HG03039 (cell line): ENCODE results near the gene DMGDH.

Source experiments
- ATAC-seq: cut with Tn5 transposase; IDR thresholded peaks from one replicate; pipeline ENCODE4 v1.9.1; 2021; ENCODE audit warnings: mild to moderate bottlenecking, moderate library complexity; ENCODE audit not compliant: unreplicated experiment

DMGDH gene

DNA sequence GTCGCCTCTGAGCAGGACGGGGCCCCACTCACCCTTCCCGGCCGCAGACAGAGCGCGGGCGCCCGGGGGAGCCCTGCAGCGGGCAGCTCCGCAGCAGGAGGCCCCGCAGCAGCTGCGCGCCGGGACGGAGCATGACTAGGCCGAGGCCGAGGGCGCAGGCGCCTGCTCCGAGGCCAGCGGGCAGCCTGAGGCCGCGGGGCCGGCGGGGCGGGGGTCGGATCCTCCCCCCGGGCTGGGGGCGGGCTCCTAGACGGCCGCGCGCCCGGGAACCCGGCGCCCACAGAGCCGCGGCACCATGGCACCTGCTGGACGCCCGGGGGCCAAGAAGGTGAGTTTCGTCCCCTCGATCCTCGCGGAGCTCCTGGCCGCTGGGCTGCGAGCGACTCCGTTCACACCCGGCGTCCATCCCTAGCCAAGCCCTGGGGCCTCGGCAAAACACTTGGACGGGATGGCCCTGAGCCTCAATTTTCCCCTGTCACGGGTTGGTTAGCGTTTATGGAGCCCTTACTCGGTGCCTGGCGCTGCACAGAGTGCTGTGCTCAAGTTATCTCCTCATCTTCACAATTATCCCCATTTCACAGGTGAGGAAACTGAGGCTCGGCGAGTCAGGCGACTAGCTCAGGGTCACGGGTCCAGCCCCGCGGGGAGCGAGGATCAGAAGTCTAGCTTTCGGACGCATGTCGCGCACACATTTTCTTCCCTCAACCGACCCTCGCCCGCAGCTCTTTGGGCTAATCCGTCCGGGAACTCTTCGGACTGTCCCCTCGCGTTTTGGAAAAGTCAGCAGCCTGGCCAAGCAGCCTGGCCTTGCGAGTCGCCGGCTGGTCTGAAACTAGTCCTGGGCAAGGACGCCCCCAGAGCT lies at the start of gene DMGDH, which contains the start of gene BHMT2:
DMGDH (minus strand) TSS at position 187 of the 862 bp plus-strand sequence; CDS start at position 133, 54 bp downstream.
BHMT2 (plus strand) TSS at position 280 of the 862 bp plus-strand sequence; CDS start at position 296, 16 bp downstream.
- no peak for ATAC-seq

DNA sequence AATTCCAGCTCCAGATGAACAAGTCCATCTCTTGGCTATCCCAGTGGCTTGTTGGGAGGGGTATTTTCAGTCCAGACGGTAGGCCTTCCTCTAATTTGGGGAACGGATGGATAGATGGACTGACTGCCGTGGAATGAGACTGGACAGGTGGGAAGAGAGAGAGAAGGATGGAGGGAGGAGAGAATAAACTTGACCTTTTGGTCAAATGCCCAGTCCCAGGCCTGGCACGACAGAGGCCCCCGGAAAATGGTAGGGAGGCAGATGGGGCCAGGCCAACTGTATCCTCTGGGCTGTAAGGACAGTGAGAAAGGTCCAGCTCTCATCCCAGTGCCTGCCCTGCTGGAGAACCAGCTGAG lies 43.2 kb upstream of the DMGDH start:
- ATAC-seq, result no peak

DNA sequence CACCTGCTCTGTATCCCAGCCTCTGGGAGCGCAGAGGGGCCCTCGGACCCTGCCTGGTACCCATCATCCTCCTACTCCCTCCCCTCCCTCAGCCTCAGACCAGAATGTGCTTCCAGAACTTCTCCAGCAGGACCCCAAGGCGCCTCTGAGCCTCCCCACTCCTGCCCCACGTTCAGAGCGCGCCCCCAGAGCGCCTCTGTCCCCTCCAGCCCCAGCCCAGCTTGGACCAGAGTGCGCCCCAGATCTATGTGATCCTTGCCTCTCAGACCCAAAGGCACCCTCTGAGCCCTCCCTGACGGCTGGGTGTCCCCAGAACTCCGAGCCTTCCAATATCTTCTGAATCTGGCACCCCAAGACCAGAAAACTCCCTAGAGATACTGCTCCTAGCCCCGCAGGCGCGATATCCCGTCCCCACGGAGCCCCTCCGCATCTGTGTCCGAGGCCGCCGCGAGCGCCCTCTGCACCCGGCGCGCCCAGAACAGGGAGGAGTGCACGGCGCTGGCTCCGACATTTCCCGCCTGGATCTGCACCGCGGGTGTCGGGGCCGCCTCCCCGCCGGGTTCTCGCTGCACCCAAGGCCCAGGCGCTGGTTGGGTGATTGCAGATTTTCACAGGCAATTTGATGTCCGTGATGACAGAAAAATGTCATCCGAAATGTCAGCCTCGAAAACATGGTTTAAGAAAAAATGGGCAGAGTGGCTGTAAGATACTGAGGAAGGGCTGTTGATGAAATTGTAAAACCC lies 42.7 kb upstream of the DMGDH start:
- ATAC-seq, result no peak

DNA sequence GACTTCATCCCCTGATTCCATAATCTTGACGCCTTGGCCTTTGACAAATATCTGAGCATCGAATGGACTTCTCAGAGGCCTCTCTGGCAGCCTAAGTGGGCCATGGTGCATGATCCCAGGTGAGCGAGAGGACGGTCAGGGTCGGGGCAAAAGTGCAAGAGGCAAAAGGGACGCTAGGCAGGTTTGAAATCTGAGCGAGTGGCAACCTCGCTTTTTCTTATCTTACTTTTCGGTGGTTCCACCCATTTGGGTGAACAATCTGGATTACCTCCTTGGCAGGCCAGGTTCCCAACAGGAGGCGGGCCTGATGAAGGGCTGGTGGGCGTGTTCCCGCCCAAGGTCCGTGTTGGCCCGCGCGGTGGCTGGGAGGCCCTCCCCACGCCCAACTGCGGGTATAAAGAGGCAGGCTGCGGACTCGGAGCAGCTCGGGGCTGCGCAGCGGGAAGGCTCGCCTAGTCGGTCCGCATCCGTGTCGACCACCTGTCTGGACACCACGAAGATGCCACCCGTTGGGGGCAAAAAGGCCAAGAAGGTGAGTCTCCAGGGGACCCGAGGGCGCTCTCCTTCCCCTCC lies 42.0 kb upstream of the DMGDH start, which contains the start of gene BHMT:
BHMT (plus strand) TSS at position 423 of the 573 bp plus-strand sequence; CDS start at position 500, 77 bp downstream.
- no peak for ATAC-seq

DNA sequence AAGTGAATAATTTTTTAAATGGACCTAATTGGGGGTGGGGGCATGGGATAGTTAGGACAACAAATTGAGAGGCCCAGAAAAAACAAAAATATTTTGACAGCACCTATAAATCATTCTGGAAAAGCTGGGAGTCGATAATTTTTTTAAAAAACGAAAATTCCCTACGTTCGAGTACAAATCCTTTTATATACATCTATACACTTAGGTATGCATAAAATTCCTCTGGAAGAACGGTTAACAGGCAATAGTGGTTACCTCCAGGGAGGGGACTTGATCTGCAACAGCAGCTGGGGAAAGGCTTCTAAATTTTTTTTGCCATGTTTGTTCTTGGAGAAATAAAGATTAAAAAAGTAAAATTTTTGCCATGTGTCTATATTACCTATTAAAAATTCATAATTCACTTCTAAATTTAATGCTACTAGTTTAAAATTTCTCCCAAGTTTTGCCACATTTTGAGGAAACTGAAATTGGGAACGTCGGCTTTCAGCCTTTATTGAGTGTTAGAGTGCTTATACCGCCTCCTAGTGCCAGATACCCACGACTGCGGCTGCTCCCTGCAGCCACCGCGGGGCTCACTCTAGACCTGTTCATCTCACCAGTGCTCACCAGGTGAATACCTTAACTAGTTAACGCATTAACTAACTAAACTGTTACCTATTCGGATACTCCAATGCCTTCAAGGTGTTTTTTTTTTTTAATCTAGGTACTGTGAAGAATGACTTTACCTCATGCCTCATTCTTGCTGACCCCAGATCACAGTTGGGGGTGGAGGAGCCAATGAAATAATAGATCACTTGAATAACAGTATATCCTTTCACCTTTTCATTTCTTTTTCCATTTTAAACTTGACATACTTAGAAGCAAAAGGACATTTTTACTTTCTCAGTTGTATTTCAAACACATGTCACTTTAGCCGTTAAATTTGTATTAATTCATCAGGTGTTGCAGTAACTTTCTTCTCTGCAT lies 40.3 kb upstream of the DMGDH start:
- no peak for ATAC-seq

DNA sequence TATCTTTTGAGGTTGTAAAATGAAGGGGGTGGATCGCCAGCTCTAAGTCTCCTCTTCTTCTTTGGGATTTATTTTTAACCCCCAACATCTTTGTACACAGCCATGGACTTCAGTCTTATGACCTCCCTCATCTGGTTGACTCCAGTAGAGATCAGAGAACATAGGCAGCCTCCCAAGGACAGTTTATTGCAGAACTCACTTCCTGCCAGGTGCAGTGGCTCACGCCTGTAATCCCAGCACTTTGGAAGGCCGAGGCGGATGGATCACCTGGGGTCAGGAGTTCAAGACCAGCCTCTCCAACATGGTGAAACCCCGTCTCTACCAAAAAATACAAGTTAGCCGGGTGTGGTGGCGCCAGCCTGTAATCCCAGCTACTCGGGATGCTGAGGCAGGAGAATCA lies 39.3 kb upstream of the DMGDH start:
- ATAC-seq, result no peak

DNA sequence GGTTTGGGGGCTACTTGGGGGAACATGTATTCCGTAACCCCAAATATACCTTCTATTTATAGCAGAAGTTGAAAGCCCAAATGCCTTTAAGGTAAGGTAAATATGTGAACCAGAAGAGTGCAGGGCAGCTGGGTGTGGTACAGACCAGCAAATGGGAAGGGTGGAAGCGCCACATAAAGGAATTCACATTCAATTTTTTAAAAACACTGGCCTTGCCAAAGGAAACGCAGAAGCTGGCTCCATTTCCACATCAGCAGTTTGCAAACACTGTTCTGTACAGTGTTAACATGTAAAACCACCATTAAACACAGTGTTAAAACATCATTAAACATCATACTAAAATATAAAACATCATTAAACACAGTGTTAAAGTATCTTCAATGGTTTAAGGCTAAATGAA lies 38.6 kb upstream of the DMGDH start:
- ATAC-seq, result no peak

DNA sequence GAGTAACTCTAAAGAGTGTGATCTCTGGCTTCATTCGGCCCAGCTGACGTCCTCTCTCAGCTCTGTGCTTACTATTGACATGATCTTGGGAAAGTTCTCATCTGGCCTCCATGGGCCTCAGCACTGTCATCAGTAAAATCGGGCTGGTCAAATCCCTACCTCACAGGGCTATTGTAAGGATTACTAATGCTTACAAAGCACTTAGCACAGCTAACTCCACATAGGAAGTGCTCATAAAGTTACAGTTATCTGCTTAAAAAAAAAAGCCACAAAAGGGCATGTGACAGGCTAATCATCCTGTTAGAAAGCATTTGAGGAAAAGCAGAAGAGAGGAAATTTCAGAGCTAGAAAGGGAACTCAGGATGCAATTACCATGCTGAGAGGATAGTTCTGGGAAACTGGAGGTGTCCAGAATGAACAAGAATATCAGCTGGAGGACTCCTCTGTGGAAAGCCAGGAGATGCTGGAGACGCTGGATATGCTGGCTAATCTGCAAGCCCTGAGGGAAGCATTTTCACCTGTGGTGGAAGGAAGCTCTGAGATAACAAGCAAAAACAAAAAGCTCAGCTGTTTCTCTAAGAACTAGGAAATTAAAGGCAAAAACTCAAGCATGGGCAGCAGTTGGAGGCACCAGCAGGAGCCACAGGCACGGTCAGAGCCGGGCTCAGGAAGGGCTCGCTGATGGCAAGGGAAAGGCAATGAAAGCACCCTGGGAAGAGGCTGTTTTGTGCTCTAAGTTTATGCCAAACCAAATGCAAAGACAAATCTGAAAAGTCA lies 37.7 kb upstream of the DMGDH start:
- no peak for ATAC-seq

DNA sequence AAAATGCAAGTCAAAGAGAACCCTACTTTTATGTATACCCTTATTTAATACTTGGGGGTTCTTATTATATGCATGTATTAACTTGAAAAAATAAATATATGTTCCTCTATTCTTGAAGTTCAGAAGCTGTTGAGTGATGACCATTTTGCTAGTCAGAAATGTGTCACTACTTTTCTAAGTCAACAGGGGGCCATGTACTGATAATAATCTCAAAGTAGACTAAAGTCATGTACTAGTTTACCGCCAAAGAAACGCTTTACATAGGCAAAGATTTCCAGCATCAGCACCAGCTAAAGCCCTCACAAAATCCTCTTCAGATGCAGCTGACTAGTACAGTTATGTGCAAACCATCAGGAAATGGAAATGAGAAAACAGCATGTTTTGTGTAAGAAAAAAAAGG lies 36.4 kb upstream of the DMGDH start:
- no peak for ATAC-seq

DNA sequence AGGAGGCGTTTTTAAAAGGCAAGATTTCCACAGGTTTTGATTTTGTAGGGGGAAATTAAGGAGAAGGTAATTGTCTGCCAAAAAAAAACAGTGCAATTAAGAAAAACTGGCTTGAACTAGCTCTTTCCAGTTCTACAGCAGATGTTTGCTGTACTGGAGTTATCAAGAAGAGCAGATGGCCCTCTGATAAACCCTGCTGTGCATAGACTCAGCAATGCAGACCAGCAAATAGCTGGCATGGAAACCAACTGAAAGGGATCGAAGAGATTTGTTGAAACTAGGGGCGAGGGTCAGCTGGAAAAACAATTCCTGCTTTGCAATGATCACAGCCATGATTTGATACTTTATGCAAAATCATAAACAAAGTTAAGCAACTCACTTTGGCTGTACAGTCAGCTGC lies 24.3 kb upstream of the DMGDH start:
- ATAC-seq, result no peak

DNA sequence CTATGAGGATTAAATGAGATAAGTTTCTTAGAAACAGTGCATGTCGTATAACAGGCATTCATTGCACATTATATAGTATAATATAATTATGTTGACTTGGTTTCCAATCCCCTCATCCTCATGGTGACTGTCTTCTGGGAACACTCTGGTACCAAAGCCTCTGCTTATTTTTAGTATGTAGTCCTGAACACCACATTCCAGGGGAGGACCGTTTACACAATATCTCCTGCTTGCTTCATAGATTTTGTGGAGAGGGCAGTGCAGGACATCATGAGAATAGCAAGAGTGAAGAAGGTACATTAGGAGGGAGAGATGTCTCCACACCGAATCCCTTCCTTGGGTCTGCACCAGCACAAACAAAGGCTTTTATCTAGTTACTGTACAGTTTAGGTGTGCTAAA lies 21.6 kb upstream of the DMGDH start:
- no peak for ATAC-seq

DNA sequence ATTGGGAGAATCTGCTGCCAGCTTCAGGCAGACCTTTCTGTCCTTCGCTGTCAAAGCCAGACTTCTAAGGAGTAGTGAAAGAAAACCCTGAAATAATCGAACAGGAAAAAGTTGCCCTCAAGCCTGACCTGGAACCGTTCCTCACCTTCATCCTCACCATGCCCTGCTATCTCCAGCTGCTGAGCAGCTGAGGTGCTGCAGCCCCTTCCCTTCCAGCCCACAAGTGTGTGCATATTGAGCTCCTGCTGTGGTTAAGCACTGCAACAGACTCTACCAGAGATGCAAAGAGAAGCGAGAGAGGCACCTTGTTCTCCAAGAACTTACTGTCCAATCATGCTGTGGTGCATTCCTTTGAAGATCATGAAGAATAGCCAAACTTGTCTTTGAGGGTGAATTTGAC lies 19.0 kb upstream of the DMGDH start:
- ATAC-seq, result no peak

DNA sequence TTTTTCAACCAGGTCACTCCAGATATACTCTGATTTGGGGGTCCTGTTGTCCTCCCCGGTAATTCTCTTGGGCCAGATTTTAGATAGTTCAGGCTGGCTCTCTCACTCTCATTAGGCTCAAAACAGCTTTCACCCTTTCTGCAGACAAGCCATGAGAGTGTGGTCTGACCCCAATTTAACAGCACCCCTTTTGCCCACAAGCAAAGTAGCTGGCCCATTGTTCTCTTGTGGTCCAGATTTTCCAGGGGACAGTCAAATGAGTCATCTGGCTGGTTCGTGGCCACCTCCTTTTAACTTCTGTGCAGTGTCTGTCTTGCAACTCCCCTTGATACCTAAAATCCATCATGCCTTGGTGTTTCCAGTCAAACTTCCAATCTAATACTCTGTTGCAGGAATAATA lies 16.6 kb upstream of the DMGDH start:
- ATAC-seq, result no peak

DNA sequence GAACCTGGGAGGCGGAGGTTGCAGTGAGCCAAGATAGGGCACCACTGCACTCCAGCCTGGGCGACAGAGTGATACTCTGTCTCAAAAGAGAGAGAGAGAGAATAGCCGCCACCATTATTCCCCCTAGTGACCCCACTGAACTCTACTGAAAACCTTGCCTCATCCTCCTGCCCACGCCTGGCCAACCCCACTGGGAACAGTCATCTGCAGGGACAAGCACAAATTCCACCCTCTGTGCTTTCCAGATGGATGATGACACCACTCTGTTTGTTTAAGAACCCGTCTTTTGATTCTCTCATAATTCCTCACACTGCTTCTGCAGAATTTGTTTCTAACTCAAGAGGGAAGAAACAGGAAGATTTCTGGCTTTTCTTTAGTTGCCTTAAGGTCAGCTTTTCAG lies 12.3 kb upstream of the DMGDH start:
- ATAC-seq, result no peak

DNA sequence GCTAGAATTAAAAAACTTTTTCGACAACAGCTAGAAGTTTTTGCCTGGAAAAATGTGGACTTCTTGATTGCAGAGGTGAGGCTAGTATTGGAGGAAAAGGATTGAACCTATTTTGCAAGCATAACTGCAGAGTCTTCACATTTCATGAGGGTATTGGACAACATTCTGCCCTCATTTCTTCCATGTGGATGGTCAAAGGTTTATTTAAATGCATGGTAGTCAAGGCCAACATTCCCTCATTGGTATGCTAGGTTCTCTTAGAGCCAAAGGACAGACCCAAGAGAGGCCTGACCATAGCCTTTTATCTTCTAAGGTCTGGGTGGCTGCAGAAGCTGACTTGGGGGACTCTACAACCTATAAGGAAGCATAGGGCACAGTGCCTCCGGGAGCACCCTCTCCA lies 11.3 kb upstream of the DMGDH start:
- no peak for ATAC-seq

DNA sequence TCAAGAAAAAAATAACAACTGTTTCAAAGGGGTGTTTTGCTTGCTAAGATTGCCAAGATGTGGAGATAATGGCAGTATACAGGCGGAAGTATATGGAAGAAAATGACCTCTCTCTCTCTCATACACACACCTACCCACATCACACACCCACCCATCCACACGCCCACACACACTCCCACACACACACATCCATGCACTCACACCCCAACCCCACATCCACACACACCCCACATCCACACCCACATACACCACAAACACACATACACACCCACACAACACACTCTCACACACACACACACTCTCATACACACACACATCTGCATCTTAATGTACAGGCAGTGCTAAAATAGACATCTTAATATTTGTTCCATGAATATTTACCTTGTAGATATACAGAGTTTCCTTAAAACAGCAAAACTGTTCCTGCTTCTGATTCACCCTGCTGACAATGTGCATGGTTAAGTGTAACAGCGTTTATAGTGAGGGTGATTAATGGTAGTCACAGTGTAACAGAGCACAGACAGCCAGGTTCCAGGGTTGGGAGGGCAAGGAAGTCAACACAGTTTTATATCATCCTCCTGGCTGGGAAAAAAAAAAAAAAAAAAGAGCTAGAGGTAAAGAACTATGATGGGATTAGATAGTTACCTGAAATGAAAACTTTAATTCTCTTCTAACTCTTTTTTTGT lies 8.3 kb upstream of the DMGDH start:
- ATAC-seq, result no peak

DNA sequence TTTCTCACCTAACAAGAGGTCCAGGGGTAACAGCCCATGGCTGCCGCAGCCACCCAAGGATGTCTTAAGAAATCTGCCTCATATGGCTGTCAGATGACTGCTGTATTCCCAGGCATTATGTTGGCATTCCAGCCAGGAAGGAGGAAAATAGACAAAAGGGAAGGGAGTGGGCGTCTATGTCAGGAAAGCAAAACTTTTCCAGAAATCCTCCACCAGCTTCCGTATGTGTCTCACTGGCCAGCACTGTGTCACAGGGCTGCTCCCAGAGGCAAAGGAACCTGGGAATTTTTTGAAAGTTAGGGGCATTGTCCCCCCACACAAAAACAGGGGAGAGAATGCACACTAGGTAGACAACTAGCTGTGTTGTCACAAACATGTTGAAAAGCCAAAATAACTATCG lies 7.3 kb upstream of the DMGDH start:
- ATAC-seq, result no peak

DNA sequence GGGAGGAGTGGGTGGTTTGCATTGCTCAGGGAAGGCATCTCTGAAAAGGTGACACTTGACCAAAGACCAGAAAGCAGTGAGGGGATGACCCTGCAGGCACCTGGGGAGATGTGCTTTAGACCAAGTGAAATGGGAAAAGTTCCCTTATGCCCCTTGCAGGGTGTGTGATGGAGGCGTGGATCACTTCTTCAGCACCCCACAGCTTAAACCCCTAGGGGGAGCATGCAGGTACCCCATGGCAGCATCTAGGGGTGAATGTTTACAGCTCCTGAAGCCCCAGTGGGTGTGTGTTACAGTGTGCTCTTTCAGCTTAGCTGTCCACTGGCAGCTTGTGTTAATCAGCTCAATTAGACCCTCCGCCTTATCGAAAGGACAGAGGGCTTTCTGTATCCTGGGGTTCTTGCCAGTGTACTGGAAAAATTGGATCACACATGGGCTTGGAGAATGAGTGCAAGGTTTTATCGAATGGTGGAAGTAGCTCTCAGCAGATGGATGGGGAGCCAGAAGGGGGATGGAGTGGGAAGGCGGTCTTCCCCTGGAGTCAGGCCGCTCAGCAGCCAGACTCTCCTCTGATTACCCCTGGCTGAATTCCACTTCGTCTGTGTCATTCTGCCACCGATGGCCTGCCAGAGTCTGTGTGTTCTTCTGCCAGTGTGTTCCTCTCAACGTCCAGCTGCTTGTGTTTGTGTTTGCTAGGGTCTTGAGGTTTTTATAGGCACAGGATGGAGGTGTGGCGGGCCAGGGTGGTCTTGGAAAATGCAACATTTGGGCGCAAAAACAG lies 6.4 kb upstream of the DMGDH start:
- no peak for ATAC-seq
